Muscle layer of colon (tissue), 2 donors: ENCODE measurements around the gene KRTAP16-1.

Source experiments
- H3K27ac ChIP-seq: one replicate; pipeline ENCODE4 v1.7.0; 2013; ENCODE audit warnings: low read depth, mild to moderate bottlenecking, low read length, moderate library complexity
- H3K27me3 ChIP-seq, 2 donors: one replicate each; pipeline ENCODE4 v1.7.0; 2013; ENCODE audit warnings: low read length in 2 of 2, mild to moderate bottlenecking in 2 of 2; ENCODE audit not compliant: insufficient read depth in 2 of 2, control insufficient read depth in 1 of 2
- H3K36me3 ChIP-seq: one replicate; pipeline ENCODE4 v1.7.0; 2013; ENCODE audit warnings: mild to moderate bottlenecking, low read length; ENCODE audit not compliant: insufficient read depth
- H3K4me1 ChIP-seq: one replicate; pipeline ENCODE4 v1.7.0; 2013; ENCODE audit warnings: mild to moderate bottlenecking, low read length; ENCODE audit not compliant: insufficient read depth
- H3K4me3 ChIP-seq, 2 donors: one replicate each; pipeline ENCODE4 v1.7.0; 2013; ENCODE audit warnings: low read length in 2 of 2, low read depth in 1 of 2, mild to moderate bottlenecking in 1 of 2, moderate library complexity in 1 of 2
- H3K9ac ChIP-seq: one replicate; pipeline ENCODE4 v1.7.0; 2013; ENCODE audit warnings: low read length
- H3K9me3 ChIP-seq: one replicate; pipeline ENCODE4 v1.7.0; 2013; ENCODE audit warnings: mild to moderate bottlenecking, low read length
- donor health status: abdominal sarcoma.
- donor health status: Adenocarcinoma of cecum.

The KRTAP16-1 gene

GRCh38 chr17:41340494-41340893 is 31.4 kb upstream of the KRTAP16-1 start:
- Histone ChIP-seq H3K9me3 (no peaks in the 10 kb centered on the region), H3K4me3 (no peak overlapping the region), H3K36me3 (no peaks in the 10 kb centered on the region), H3K27me3 (no peaks in the 10 kb centered on the region), H3K9ac (no peak overlapping the region), H3K4me1 (no peaks in the 10 kb centered on the region), H3K27ac (no peak overlapping the region)

GRCh38 chr17:41339571-41340172 is 30.6 kb upstream of the KRTAP16-1 start:
- no peak overlapping the region for H3K4me3 ChIP-seq
- no peak overlapping the region for H3K9ac ChIP-seq
- no peaks in the 10 kb centered on the region for H3K27me3 ChIP-seq
- H3K27ac ChIP-seq = no peak overlapping the region
- H3K36me3 ChIP-seq = no peaks in the 10 kb centered on the region
- no peaks in the 10 kb centered on the region for H3K4me1 ChIP-seq
- no peaks in the 10 kb centered on the region for H3K9me3 ChIP-seq

DNA sequence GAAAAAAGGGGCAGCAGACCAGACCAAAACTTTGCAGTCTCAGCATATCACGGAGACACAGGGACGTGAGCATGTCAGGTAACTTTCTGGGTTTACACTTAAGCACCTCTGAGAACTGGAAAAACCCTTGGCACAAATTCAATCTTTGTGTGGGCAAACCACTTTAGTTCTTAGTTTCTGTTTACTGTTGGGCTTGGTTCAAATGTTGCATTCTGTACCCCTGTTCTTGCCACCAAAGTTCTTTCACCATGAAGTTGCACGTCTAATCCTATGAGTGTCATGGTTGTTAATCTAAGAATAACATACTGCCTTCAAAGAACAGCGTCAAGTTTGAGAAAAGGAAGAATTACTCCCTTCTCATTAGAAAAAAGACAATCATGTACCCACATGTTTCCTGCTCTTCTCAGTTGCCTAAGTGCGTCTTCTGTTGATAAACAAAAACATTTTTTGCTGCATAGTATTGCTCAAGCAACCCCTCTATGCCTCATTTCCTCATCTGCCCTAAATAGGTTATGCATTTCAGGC is 29.9 kb upstream of the KRTAP16-1 start:
- Histone ChIP-seq H3K9ac (no peak overlapping the region), H3K27ac (no peak overlapping the region), H3K4me3 (no peak overlapping the region), H3K27me3 (no peaks in the 10 kb centered on the region), H3K36me3 (no peaks in the 10 kb centered on the region), H3K9me3 (no peaks in the 10 kb centered on the region), H3K4me1 (no peaks in the 10 kb centered on the region)

- H3K36me3 ChIP-seq = no peaks in the 10 kb centered on the region
- no peak overlapping the region for H3K27ac ChIP-seq
- no peak overlapping the region for H3K9ac ChIP-seq
- H3K4me1 ChIP-seq = no peaks in the 10 kb centered on the region
- no peaks in the 10 kb centered on the region for H3K9me3 ChIP-seq
- no peak overlapping the region for H3K4me3 ChIP-seq
- no peaks in the 10 kb centered on the region for H3K27me3 ChIP-seq
Observed at GRCh38 chr17:41335747-41336146, 26.6 kb upstream of the KRTAP16-1 start.

DNA sequence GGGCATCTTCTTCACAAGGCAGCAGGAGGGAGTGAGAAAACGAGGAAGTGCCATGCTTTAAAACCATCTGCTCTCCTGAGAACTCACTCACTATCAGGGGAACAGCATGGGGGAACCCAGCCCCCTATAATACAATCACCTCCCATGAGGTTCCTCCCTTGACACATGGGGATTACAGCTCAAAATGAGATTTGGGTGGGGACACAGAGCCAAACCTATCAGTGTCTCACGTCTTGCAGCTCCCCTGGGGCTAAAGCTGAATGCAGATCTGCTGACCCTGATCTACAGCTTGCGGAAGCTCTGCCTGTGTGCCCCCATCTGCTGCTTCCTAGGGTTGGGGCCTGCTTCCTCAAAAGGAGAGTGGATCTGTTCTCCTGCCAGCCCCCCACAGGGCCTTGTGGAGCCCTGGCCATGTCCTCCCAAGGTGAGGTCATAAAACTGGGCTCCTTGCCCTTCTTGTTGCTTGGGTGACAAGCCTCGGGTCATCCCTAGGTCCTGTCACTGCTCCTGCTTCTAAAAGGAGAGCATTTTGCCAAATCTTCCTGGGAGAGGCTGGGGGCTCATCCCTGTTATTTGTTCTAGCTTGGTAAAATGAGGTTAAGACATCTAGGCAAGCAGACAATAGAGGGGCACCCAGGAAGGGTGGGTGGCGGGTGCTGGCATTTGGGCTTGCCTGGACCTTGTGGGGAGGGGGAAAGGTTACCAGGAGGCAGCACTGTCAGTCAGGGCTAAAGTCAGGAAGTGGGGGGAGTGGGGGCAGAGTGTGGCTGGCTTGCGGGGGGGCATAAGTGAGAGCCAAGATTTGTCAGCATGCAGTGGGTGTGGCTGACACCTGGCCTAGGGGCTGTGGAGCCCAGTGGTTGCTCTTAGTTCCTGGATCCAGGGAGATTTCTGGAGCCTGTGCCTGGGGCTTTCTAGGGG is 25.5 kb upstream of the KRTAP16-1 start:
- no peaks in the 10 kb centered on the region for H3K27me3 ChIP-seq
- no peaks in the 10 kb centered on the region for H3K4me1 ChIP-seq
- no peak overlapping the region for H3K9ac ChIP-seq
- no peaks in the 10 kb centered on the region for H3K9me3 ChIP-seq
- H3K27ac ChIP-seq = no peak overlapping the region
- no peak overlapping the region for H3K4me3 ChIP-seq
- no peaks in the 10 kb centered on the region for H3K36me3 ChIP-seq

DNA sequence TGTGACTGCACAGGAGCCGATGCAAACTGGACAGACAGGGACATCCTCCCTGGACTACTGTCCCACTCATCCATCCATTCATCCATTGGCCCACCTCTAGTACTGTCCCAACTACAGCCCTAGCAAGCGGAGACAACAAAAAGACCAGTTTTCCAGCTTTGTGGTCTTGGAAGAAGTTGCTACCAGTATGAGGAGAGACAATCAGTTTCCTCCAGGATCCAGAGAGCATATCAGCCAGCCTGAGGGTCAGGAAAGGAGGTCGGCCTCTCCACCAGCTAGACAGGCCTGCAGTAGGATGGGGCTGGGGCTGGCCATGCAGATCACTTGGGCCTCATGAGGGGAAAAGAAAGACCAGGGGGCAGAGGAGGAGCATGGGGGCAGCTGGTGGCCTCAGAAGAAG is 24.7 kb upstream of the KRTAP16-1 start:
- Histone ChIP-seq H3K4me1 (no peaks in the 10 kb centered on the region), H3K27me3 (no peaks in the 10 kb centered on the region), H3K27ac (no peak overlapping the region), H3K9ac (no peak overlapping the region), H3K36me3 (no peaks in the 10 kb centered on the region), H3K4me3 (no peak overlapping the region), H3K9me3 (no peaks in the 10 kb centered on the region)

- H3K9ac ChIP-seq = no peak overlapping the region
- H3K4me3 ChIP-seq = no peak overlapping the region
- H3K4me1 ChIP-seq = no peaks in the 10 kb centered on the region
- H3K9me3 ChIP-seq = no peaks in the 10 kb centered on the region
- H3K27ac ChIP-seq = no peak overlapping the region
- no peaks in the 10 kb centered on the region for H3K36me3 ChIP-seq
- no peaks in the 10 kb centered on the region for H3K27me3 ChIP-seq
Observed at GRCh38 chr17:41333098-41333497, 24.0 kb upstream of the KRTAP16-1 start.

DNA sequence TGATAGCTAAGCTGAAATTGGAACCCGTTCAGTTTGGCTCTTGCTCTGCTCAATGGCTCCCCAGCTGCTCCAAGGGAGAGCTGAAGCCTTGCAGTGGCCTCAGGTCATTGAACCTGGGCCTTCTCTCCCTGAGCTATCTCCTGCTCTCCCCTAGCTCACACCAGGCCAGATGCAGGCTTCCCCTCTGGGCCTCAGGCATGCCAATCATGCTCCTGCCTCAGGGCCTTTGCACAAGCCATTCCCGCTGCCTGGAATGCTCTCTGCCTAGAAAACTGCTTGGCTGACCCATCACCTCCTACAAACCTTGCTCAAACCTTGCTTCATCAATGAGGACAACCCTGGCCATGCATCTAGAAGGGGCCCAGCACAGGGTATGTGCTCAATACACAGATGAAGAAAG is 23.1 kb upstream of the KRTAP16-1 start:
- no peaks in the 10 kb centered on the region for H3K36me3 ChIP-seq
- H3K27ac ChIP-seq = no peak overlapping the region
- no peaks in the 10 kb centered on the region for H3K4me1 ChIP-seq
- H3K27me3 ChIP-seq = no peaks in the 10 kb centered on the region
- H3K9ac ChIP-seq = no peak overlapping the region
- no peak overlapping the region for H3K4me3 ChIP-seq
- no peaks in the 10 kb centered on the region for H3K9me3 ChIP-seq

- Histone ChIP-seq H3K36me3 (no peaks in the 10 kb centered on the region), H3K27ac (no peak overlapping the region), H3K4me1 (no peaks in the 10 kb centered on the region), H3K4me3 (no peak overlapping the region), H3K27me3 (no peaks in the 10 kb centered on the region), H3K9me3 (no peaks in the 10 kb centered on the region), H3K9ac (no peak overlapping the region)
Observed at GRCh38 chr17:41331606-41332005, 22.5 kb upstream of the KRTAP16-1 start.

DNA sequence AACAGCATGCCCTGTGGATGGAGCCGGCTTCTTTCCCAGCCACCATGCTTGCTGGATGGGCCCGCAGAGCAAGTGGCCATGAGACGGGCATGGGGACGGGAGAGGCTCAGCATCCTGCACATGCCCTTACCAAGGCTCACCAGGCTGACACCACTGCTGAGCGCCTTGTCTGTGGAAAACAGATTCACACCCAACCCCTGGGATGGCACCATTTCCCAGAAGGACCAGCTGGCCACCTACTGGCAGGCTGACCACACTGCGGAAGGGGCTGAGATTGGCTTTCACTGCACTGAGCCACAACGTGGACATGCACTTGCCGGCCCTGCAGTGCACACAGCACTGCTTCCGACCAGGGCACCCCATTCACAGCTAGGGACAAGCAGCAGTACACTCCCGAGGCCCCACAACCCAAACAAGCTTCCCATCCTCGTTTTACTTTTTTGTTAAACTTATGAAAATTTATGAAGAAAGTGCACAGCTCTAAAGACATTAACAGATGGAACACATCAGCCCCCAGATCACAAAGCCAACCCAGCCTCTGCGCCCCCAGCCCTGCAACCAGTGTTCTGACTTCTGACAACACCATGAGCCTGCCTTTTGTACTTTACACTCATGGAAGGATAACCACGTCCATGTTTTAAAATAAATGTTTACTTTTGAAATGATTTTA is 20.3 kb upstream of the KRTAP16-1 start:
- Histone ChIP-seq H3K9me3 (no peaks in the 10 kb centered on the region), H3K9ac (no peak overlapping the region), H3K4me3 (no peak overlapping the region)

DNA sequence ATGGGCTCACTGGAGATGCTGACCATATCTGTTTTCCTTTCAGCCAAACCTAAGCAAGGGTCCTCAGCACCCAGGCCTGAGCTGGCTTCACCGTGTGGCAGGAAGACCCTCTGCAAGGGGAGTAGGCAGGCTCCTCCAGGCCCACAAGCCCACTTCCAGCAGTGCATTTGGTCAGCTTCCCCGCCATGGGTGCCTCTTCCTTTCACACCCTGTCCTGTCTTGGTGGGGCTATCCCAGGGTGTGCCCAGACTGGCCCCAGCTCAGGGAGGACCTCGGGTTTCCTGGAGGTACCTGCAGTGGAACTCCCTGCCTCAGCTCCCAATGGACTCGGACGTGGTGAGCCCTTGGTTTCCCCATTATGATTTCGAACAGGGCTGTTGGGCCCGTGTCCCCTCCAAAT is 19.1 kb upstream of the KRTAP16-1 start:
- Histone ChIP-seq H3K36me3 (no peaks in the 10 kb centered on the region), H3K27me3 (no peaks in the 10 kb centered on the region), H3K27ac (no peak overlapping the region), H3K9me3 (no peaks in the 10 kb centered on the region), H3K4me3 (no peak overlapping the region), H3K4me1 (no peaks in the 10 kb centered on the region), H3K9ac (no peak overlapping the region)

More for the DNA sequence above, 20.3 kb upstream of the KRTAP16-1 start:
- no peak overlapping the region for H3K27ac ChIP-seq
- no peaks in the 10 kb centered on the region for H3K4me1 ChIP-seq
- H3K36me3 ChIP-seq = no peaks in the 10 kb centered on the region
- H3K27me3 ChIP-seq = no peaks in the 10 kb centered on the region
